HG02943 (cell line): Measurements from ENCODE around the gene RRM1.

Source experiments
- ATAC-seq: cut with Tn5 transposase; IDR thresholded peaks from one replicate; pipeline ENCODE4 v1.9.1; 2021; ENCODE audit warnings: mild to moderate bottlenecking, low read depth, moderate library complexity; ENCODE audit not compliant: unreplicated experiment

Gene RRM1

DNA sequence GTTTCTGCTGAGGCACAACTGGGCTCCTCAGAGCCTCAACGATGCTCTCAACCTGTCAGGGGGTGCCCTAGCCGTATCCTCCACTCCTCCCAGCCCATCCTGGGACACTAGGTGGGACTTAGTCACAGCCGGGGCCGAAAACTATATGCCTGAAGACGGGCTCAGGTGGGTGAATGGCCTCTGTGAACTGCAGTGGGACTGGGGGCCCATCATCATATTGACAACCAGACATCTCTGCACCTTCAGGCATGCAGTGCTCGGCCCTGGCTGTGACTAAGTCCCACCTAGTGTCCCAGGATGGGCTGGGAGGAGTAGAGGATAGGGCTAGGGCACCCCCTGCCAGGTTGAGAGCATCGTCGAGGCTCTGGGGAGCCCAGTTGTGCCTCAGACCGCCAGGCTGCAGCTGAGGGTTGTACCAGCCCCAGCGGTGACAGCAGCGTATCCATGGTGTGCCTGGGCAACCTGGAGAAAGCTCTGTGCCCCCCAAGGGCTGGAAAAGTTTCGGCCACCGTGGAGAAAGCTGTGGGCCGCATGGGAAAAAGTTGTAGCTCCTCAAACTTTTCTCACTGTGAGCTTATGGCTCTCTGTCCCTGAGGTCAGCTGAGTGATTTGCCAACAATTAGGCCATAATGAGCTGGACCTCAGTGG is 88.9 kb downstream of the RRM1 start:
- ATAC-seq, result no peak

- ATAC-seq, result no peak
Measured at GRCh38 chr11:4184163-4184916, 89.7 kb downstream of the RRM1 start.

GRCh38 chr11:4185561-4185960 is 91.0 kb downstream of the RRM1 start:
- no peak for ATAC-seq

DNA sequence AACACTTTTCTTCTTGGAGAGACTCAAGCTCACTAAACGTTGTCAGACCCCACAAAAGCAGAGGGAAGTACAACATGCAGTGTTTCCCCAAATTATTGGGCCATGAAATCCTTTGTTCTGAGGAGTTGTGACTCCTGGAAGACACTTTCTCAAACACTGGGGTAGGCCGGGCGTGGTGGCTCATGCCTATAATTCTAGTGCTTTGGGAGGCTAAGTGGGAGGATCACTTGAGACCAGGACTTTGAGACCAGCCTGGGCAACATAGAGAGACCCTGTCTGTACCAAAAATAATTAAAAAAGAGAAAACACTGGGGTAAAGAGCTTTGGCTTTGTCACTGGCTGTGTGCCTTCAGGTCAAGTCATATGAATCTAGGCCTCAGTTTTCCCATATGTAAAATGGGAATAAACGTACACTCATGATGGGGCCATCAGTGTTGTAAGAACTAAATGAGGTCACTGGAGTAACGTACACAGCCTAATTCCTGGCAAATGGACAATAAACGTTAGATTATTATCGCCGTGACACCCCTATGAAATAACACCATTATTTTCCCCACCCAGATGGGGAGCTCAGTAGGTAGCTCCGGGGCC is 92.0 kb downstream of the RRM1 start:
- no peak for ATAC-seq

GRCh38 chr11:4187055-4187988 is 92.7 kb downstream of the RRM1 start:
- peak; percentile 87 for ATAC-seq
